ENCODE results near the gene CACNA2D4.

The CACNA2D4 gene

GRCh38 chr12:1778911-1779310, 139.5 kb downstream of the CACNA2D4 start:
- no peaks in the 10 kb centered on the region for H3K9me3 ChIP-seq (ENCODE audit: control insufficient read depth, low read length)
- no peak overlapping the region for H3K4me3 ChIP-seq (ENCODE audit: insufficient read depth in 1 of 2, low read depth in 1 of 2, low read length in 2 of 2)
- no peak overlapping the region for H2BK12ac ChIP-seq (ENCODE audit: low read length in 2 of 2)
- no peak overlapping the region for H3K14ac ChIP-seq (ENCODE audit: low read length in 2 of 2)
- 100% methylated on average over 2 of the region's 4 CpGs for WGBS
- H3K4me1 ChIP-seq (ENCODE audit: control insufficient read depth, insufficient read depth, low read depth, low read length) = peaks cover 9% of the 10 kb centered on the region
- H2BK120ac ChIP-seq (ENCODE audit: low read depth, low read length) = no peak overlapping the region
- DNase-seq = no peak
- H3K36me3 ChIP-seq (ENCODE audit: control insufficient read depth in 1 of 2, insufficient read depth in 2 of 2, low read depth in 1 of 2, low read length in 2 of 2) = peaks cover 3 to 20% of the 10 kb centered on the region in 2 experiments
- no peak overlapping the region for H4K91ac ChIP-seq (ENCODE audit: low read length)
- H3K9ac ChIP-seq (ENCODE audit: low read length) = peak overlapping the region; percentile 47
- no peak overlapping the region for H3K4me2 ChIP-seq (ENCODE audit: low read length, poor library complexity, severe bottlenecking)
- H2AK5ac ChIP-seq (ENCODE audit: low read length, severe bottlenecking) = no peak overlapping the region
- H3K23ac ChIP-seq (ENCODE audit: low read length in 2 of 2) = no peak overlapping the region
- H3K79me1 ChIP-seq (replicated peaks; ENCODE audit: low read length, poor library complexity, severe bottlenecking) = peaks cover 17% of the 10 kb centered on the region
- H2BK15ac ChIP-seq (ENCODE audit: low read depth, poor library complexity, severe bottlenecking) = no peak overlapping the region
- H3K27ac ChIP-seq (ENCODE audit: low read length, poor library complexity, severe bottlenecking) = peak overlapping the region; percentile 69
- H3K18ac ChIP-seq (ENCODE audit: low read depth in 1 of 2, low read length in 2 of 2) = no peak overlapping the region
- no peak overlapping the region for H2AFZ ChIP-seq (ENCODE audit: low read depth, low read length)
- H4K8ac ChIP-seq (ENCODE audit: low read length) = no peak overlapping the region
- no peak overlapping the region for H3K4ac ChIP-seq (ENCODE audit: low read depth in 1 of 2, low read length in 2 of 2)
- no peak overlapping the region for H2BK5ac ChIP-seq (ENCODE audit: low read depth, low read length, poor library complexity, severe bottlenecking)
- H3K27me3 ChIP-seq (ENCODE audit: control insufficient read depth in 1 of 2, insufficient read depth in 1 of 2, low read length in 2 of 2) = no peaks in the 10 kb centered on the region

GRCh38 chr12:1777798-1778197, 140.7 kb downstream of the CACNA2D4 start:
- no peak overlapping the region for H2BK15ac ChIP-seq (ENCODE audit: low read depth, poor library complexity, severe bottlenecking)
- no peak overlapping the region for H3K4me2 ChIP-seq (ENCODE audit: low read length, poor library complexity, severe bottlenecking)
- no peak overlapping the region for H3K14ac ChIP-seq (ENCODE audit: low read length in 2 of 2)
- H3K18ac ChIP-seq (ENCODE audit: low read depth in 1 of 2, low read length in 2 of 2) = no peak overlapping the region
- no peak overlapping the region for H4K8ac ChIP-seq (ENCODE audit: low read length)
- peak overlapping the region; percentile 47 for H3K9ac ChIP-seq (ENCODE audit: low read length)
- H3K27ac ChIP-seq (ENCODE audit: low read length, poor library complexity, severe bottlenecking) = peak overlapping the region; percentile 73
- H4K91ac ChIP-seq (ENCODE audit: low read length) = no peak overlapping the region
- peaks cover 0 to 27% of the 10 kb centered on the region in 2 experiments for H3K36me3 ChIP-seq (ENCODE audit: control insufficient read depth in 1 of 2, insufficient read depth in 2 of 2, low read depth in 1 of 2, low read length in 2 of 2)
- H2BK12ac ChIP-seq (ENCODE audit: low read length in 2 of 2) = no peak overlapping the region
- H3K23ac ChIP-seq (ENCODE audit: low read length in 2 of 2) = no peak overlapping the region
- H3K4me1 ChIP-seq (ENCODE audit: control insufficient read depth, insufficient read depth, low read depth, low read length) = peaks cover 9% of the 10 kb centered on the region
- H3K27me3 ChIP-seq (ENCODE audit: control insufficient read depth in 1 of 2, insufficient read depth in 1 of 2, low read length in 2 of 2) = no peaks in the 10 kb centered on the region
- peaks cover 9% of the 10 kb centered on the region for H3K79me1 ChIP-seq (replicated peaks; ENCODE audit: low read length, poor library complexity, severe bottlenecking)
- no peak overlapping the region for H3K4me3 ChIP-seq (ENCODE audit: insufficient read depth in 1 of 2, low read depth in 1 of 2, low read length in 2 of 2)
- H2AFZ ChIP-seq (ENCODE audit: low read depth, low read length) = no peak overlapping the region
- H3K4ac ChIP-seq (ENCODE audit: low read depth in 1 of 2, low read length in 2 of 2) = no peak overlapping the region
- DNase-seq = peak; percentile 72
- WGBS = 53% methylated on average over 2 of the region's 5 CpGs
- H2AK5ac ChIP-seq (ENCODE audit: low read length, severe bottlenecking) = no peak overlapping the region
- no peak overlapping the region for H2BK120ac ChIP-seq (ENCODE audit: low read depth, low read length)
- no peak overlapping the region for H2BK5ac ChIP-seq (ENCODE audit: low read depth, low read length, poor library complexity, severe bottlenecking)
- no peaks in the 10 kb centered on the region for H3K9me3 ChIP-seq (ENCODE audit: control insufficient read depth, low read length)

DNA sequence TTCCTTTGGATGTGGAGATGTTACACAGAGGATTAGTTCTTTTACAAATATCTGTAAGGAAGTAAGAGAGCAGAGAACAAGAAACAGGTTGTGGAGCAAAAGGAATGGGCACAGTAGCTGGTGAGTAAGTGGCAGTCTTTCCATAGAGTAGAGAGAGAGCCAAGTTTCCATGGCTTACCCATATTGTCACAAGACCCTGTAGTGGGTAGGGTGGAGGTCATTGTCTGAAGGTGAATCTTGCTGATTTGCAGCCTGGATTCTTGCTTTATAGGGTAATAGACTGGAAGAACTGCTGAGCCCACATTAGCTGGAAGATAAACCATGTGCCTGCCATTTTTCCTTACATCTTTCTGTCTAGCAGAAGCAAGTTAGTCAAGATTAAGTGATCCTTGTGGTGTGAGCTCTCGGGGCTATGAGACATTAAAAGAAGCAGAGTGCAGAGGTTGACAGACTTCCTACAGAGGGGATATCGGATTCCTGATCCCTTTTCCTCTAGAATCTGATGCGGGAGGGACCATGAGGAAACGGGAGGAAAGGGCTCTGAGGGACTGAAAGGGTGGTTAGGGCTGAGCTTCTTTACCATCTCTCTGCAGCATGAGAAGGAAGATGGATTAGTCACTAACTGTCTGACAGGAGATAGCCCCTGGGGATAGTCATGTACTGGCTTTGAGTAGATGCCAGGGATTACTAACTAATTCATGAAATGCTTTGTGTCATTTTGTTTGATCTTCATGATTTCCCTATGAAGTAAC, 142.1 kb downstream of the CACNA2D4 start:
- Histone ChIP-seq H3K18ac (ENCODE audit: low read depth in 1 of 2, low read length in 2 of 2) (peak overlapping the region in 1 of 2 experiments; percentile 64), H2BK120ac (ENCODE audit: low read depth, low read length) (no peak overlapping the region), H4K91ac (ENCODE audit: low read length) (no peak overlapping the region), H2BK5ac (ENCODE audit: low read depth, low read length, poor library complexity, severe bottlenecking) (peak overlapping the region; percentile 61), H4K8ac (ENCODE audit: low read length) (peak overlapping the region; percentile 51), H3K4ac (ENCODE audit: low read depth in 1 of 2, low read length in 2 of 2) (no peak overlapping the region), H3K4me1 (ENCODE audit: control insufficient read depth, insufficient read depth, low read depth, low read length) (peaks cover 9% of the 10 kb centered on the region), H2AK5ac (ENCODE audit: low read length, severe bottlenecking) (peak overlapping the region; percentile 69), H3K23ac (ENCODE audit: low read length in 2 of 2) (no peak overlapping the region), H2BK12ac (ENCODE audit: low read length in 2 of 2) (no peak overlapping the region), H3K9me3 (ENCODE audit: control insufficient read depth, low read length) (no peaks in the 10 kb centered on the region), H3K27ac (ENCODE audit: low read length, poor library complexity, severe bottlenecking) (peak overlapping the region; percentile 74), H2BK15ac (ENCODE audit: low read depth, poor library complexity, severe bottlenecking) (no peak overlapping the region), H3K9ac (ENCODE audit: low read length) (peak overlapping the region; percentile 26), H3K79me1 (replicated peaks; ENCODE audit: low read length, poor library complexity, severe bottlenecking) (peaks cover 11% of the 10 kb centered on the region), H3K4me3 (ENCODE audit: insufficient read depth in 1 of 2, low read depth in 1 of 2, low read length in 2 of 2) (peak overlapping the region in 1 of 2 experiments; percentile 30), H3K36me3 (ENCODE audit: control insufficient read depth in 1 of 2, insufficient read depth in 2 of 2, low read depth in 1 of 2, low read length in 2 of 2) (peaks cover 0 to 22% of the 10 kb centered on the region in 2 experiments), H2AFZ (ENCODE audit: low read depth, low read length) (no peak overlapping the region), H3K4me2 (ENCODE audit: low read length, poor library complexity, severe bottlenecking) (peak overlapping the region; percentile 28), H3K14ac (ENCODE audit: low read length in 2 of 2) (peak overlapping the region in 1 of 2 experiments; percentile 22), H3K27me3 (ENCODE audit: control insufficient read depth in 1 of 2, insufficient read depth in 1 of 2, low read length in 2 of 2) (no peaks in the 10 kb centered on the region)
- DNase-seq = peak; percentile 72
- 35% methylated on average over 4 of the region's 4 CpGs for WGBS

DNA sequence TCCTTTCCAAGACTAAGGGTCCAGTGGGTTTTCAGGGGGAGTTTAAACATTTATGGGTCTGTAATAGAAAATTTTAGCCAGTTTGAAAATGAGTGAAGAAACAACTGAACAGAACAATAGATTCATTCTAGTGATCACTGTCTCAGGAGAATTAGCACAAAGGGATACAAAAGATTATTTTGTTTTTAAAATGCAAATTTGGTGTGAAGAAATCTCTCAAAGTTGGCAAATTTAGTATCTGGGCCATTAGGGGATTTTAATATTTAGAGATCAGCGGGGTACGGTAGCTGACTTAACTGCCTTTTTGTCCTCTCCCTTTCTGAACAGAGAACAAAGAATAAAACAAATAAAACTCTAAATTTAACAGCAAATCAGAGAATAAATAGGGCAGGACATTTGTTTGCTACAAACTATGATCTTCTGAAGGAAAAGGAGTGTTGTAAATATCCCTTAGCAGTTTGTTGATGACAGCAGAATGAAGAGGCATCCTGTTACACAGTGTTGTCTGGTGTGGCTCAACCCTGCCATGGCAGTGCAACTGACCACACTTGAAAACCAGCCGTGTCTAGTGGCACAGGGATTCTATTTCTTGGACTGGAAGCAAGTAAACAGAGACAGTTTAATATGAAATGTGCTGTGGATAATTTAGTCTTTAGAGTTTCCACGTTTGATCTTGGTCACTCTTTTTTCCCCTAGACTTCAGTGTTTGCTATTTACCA, 144.4 kb downstream of the CACNA2D4 start:
- H2BK15ac ChIP-seq (ENCODE audit: low read depth, poor library complexity, severe bottlenecking) = no peak overlapping the region
- no peak overlapping the region for H4K8ac ChIP-seq (ENCODE audit: low read length)
- H2AK5ac ChIP-seq (ENCODE audit: low read length, severe bottlenecking) = no peak overlapping the region
- H3K9me3 ChIP-seq (ENCODE audit: control insufficient read depth, low read length) = no peaks in the 10 kb centered on the region
- peak; percentile 69 for DNase-seq
- H3K27ac ChIP-seq (ENCODE audit: low read length, poor library complexity, severe bottlenecking) = no peak overlapping the region
- no peak overlapping the region for H2BK120ac ChIP-seq (ENCODE audit: low read depth, low read length)
- H3K36me3 ChIP-seq (ENCODE audit: control insufficient read depth in 1 of 2, insufficient read depth in 2 of 2, low read depth in 1 of 2, low read length in 2 of 2) = peaks cover 6 to 12% of the 10 kb centered on the region in 2 experiments
- H3K4me1 ChIP-seq (ENCODE audit: control insufficient read depth, insufficient read depth, low read depth, low read length) = peaks cover 15% of the 10 kb centered on the region
- WGBS = 9% methylated on average over 1 of the region's 4 CpGs
- no peak overlapping the region for H3K23ac ChIP-seq (ENCODE audit: low read length in 2 of 2)
- no peak overlapping the region for H2BK12ac ChIP-seq (ENCODE audit: low read length in 2 of 2)
- H2AFZ ChIP-seq (ENCODE audit: low read depth, low read length) = no peak overlapping the region
- H2BK5ac ChIP-seq (ENCODE audit: low read depth, low read length, poor library complexity, severe bottlenecking) = no peak overlapping the region
- no peaks in the 10 kb centered on the region for H3K27me3 ChIP-seq (ENCODE audit: control insufficient read depth in 1 of 2, insufficient read depth in 1 of 2, low read length in 2 of 2)
- H3K4me3 ChIP-seq (ENCODE audit: insufficient read depth in 1 of 2, low read depth in 1 of 2, low read length in 2 of 2) = no peak overlapping the region
- no peak overlapping the region for H3K4ac ChIP-seq (ENCODE audit: low read depth in 1 of 2, low read length in 2 of 2)
- peaks cover 14% of the 10 kb centered on the region for H3K79me1 ChIP-seq (replicated peaks; ENCODE audit: low read length, poor library complexity, severe bottlenecking)
- no peak overlapping the region for H3K9ac ChIP-seq (ENCODE audit: low read length)
- no peak overlapping the region for H3K18ac ChIP-seq (ENCODE audit: low read depth in 1 of 2, low read length in 2 of 2)
- no peak overlapping the region for H3K4me2 ChIP-seq (ENCODE audit: low read length, poor library complexity, severe bottlenecking)
- H3K14ac ChIP-seq (ENCODE audit: low read length in 2 of 2) = no peak overlapping the region
- no peak overlapping the region for H4K91ac ChIP-seq (ENCODE audit: low read length)

Measured in mesenchymal stem cell (in vitro differentiated cells and primary cell).